ENCODE results near the gene GPRIN2.
"Not testable (repeated sequence)": the region's sequence is repeated elsewhere in the genome, so short reads cannot be mapped to it uniquely, and the experiment has no call there.

GPRIN2 gene

GRCh38 chr10:46518028-46518725, 38.3 kb downstream of the GPRIN2 start:
- peak; percentile 8 to 10 for DNase-seq

GRCh38 chr10:46517541-46517940, 38.9 kb downstream of the GPRIN2 start:
- DNase-seq: peak in 1 of 2 experiments; percentile 7

GRCh38 chr10:46516660-46517416, 39.6 kb downstream of the GPRIN2 start:
- DNase-seq: peak in 1 of 2 experiments; percentile 11

GRCh38 chr10:46515793-46516192, 40.7 kb downstream of the GPRIN2 start:
- peak; percentile 7 to 12 for DNase-seq

GRCh38 chr10:46515366-46515765, 41.1 kb downstream of the GPRIN2 start:
- no peak for DNase-seq

GRCh38 chr10:46514899-46515298, 41.6 kb downstream of the GPRIN2 start:
- peak; percentile 7 to 9 for DNase-seq

- DNase-seq: peak; percentile 9 to 11
Measured at GRCh38 chr10:46514431-46514861, 42.0 kb downstream of the GPRIN2 start.

- not testable (repeated sequence) for DNase-seq
Measured at GRCh38 chr10:46513333-46513732, 43.1 kb downstream of the GPRIN2 start.

- not testable (repeated sequence) for DNase-seq
Measured at GRCh38 chr10:46512725-46513124, 43.7 kb downstream of the GPRIN2 start.

GRCh38 chr10:46512002-46512401, 44.5 kb downstream of the GPRIN2 start:
- not testable (repeated sequence) for DNase-seq

Measured in activated T-cell treated with anti-CD3 and anti-CD28 coated beads, Interleukin-2, amount 50 U/mL, for 48 hours (primary cell).